GM18868 (cell line): ENCODE measurements around the gene KIN.
"Not testable (repeated sequence)": the region's sequence is repeated elsewhere in the genome, so short reads cannot be mapped to it uniquely, and the experiment has no call there.

Experiments
- ATAC-seq: cut with Tn5 transposase; IDR thresholded peaks from one replicate; pipeline ENCODE4 v1.9.1; 2021; ENCODE audit warnings: mild to moderate bottlenecking, moderate library complexity; ENCODE audit not compliant: unreplicated experiment

Gene KIN

GRCh38 chr10:7787857-7788638, at the start of gene KIN, which contains the start of gene ATP5F1C:
KIN (minus strand) TSS chr10:7787993; CDS start chr10:7787933, 60 bp downstream.
ATP5F1C (plus strand) TSS chr10:7788177; CDS start chr10:7788208, 31 bp downstream.
- peak; percentile 93 for ATAC-seq

GRCh38 chr10:7836571-7836970, 48.8 kb upstream of the KIN start:
- ATAC-seq, result no peak

GRCh38 chr10:7834262-7834661, 46.5 kb upstream of the KIN start:
- ATAC-seq, result no peak

GRCh38 chr10:7833210-7833609, 45.4 kb upstream of the KIN start:
- no peak for ATAC-seq

- ATAC-seq, result no peak
These were observed 44.3 kb upstream of the KIN start for GRCh38 chr10:7832060-7832459.

GRCh38 chr10:7829289-7829834, 41.6 kb upstream of the KIN start:
- ATAC-seq, result no peak

GRCh38 chr10:7826971-7827370, 39.2 kb upstream of the KIN start:
- ATAC-seq, result no peak

GRCh38 chr10:7824251-7824650, 36.5 kb upstream of the KIN start:
- ATAC-seq, result no peak

- peak; percentile 47 for ATAC-seq
These were observed 31.3 kb upstream of the KIN start for GRCh38 chr10:7819121-7819460.

GRCh38 chr10:7818295-7819120, 30.7 kb upstream of the KIN start, which contains the start of gene TAF3:
TAF3 (plus strand) TSS chr10:7818505; CDS start chr10:7818710, 205 bp downstream.
- peak; percentile 89 for ATAC-seq

- peak; percentile 19 for ATAC-seq
These were observed 30.1 kb upstream of the KIN start for GRCh38 chr10:7817984-7818294.

GRCh38 chr10:7817576-7817975, 29.8 kb upstream of the KIN start:
- ATAC-seq, result no peak

GRCh38 chr10:7813481-7813880, 25.7 kb upstream of the KIN start:
- no peak for ATAC-seq

GRCh38 chr10:7811743-7812142, 23.9 kb upstream of the KIN start:
- ATAC-seq, result not testable (repeated sequence)

GRCh38 chr10:7811000-7811399, 23.2 kb upstream of the KIN start:
- ATAC-seq, result no peak

GRCh38 chr10:7810443-7810842, 22.6 kb upstream of the KIN start:
- no peak for ATAC-seq

GRCh38 chr10:7808686-7809267, 21.0 kb upstream of the KIN start:
- no peak for ATAC-seq

- no peak for ATAC-seq
These were observed 16.9 kb upstream of the KIN start for GRCh38 chr10:7804741-7805140.

- ATAC-seq, result no peak
These were observed 16.4 kb upstream of the KIN start for GRCh38 chr10:7804216-7804615.

GRCh38 chr10:7802606-7803005, 14.8 kb upstream of the KIN start:
- ATAC-seq, result no peak

- ATAC-seq, result no peak
These were observed 9.8 kb upstream of the KIN start for GRCh38 chr10:7797582-7797981.
